Anterior cingulate cortex (tissue), 58 donors: ENCODE data around the gene UBASH3A.
A peak's percentile ranks its signal among the peaks of the same experiment; 100 is the strongest.

Source experiments
- DNase-seq, 58 donors: peaks; one replicate each; lab custom pipeline; 2025; lab: John Stamatoyannopoulos, UW

UBASH3A gene

DNA sequence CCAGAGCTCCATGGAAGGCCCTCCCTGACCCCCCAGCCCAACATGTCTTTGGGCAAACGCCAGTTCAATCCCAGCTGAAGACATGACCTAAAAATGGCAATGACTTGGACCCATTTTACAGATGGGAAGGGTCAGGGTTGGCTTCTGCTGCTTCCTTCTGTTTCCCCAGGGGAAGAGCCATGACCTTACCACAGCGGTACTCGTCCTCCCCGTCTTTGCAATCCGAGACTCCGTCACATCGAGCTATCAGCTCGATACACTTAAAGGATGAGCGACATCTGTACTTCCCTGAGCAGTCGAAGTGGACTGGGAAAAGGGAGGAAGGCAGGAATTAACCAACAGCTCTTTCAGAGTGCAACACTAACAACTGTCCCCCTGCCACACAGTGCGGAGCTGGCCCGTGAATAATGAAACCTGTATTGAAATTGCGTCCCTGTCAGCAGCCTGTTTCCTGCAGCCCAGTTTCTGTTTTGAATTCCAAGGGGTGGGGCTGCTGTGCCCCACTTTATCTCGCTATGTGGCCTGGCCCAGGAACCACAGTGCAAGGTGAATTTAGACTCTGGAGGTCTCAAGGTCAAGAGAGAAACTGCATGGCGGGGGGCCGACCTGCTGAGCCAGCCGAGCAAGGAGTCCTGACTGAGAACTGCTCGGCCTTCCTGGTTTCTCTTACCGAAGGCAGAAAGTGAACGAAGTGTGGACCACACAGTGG lies 14.8 kb upstream of the UBASH3A start:
- DNase-seq = no peak

DNA sequence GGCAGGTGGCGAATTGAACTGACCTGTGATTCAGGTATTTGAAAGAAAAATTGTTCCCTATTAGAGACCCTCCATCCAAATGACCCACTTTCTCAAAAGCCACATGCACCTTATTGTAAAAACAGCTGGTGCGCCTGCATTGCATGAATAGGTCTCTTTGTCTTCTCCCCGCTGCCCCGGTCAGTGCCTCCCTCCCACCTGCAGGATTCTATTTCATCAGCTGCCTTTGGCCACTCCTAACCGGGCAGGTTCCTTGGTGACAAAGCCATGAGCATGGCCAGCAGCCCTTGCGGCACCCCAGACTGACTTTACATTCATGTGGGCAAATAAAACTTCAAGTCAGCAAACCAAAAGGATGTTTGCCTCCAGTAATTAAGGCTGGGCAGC lies 14.3 kb upstream of the UBASH3A start:
- no peak for DNase-seq

DNA sequence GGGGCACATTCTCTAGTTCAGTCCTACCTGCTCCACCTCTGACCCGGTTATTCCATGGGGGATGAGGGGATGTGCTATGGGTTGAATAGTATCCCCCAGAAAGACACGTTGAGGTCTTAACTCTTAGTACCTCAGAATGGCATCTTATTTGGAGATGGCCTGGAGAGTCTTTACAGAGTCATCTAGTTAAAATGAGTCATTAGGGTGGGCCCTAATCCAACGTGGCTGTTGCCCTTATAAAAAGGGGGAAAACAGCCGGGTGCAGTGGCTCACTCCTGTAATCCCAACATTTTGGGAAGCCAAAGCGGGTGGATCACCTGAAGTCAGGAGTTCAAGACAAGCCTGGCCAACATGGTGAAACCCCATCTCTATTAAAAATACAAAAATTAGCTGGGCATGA lies 13.5 kb upstream of the UBASH3A start:
- no peak for DNase-seq

DNA sequence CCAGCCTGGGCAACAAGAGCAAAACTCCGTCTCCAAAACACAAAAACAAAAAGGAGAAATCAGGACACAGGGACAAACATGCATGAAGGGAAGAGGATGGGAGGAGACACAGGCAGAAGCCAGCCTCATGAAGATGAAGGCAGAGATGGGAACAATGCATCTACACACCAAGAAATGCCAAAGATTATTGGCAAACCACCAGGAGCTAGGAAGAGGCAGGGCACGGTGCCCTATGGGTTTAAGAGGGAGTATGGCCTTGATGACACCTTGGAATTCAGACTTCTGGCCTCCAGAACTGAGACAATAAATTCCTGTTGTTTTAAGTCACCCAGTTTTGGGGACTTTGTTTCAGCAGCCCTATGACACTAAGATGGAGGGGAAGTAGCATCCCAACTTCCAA lies 13.0 kb upstream of the UBASH3A start:
- no peak for DNase-seq

DNA sequence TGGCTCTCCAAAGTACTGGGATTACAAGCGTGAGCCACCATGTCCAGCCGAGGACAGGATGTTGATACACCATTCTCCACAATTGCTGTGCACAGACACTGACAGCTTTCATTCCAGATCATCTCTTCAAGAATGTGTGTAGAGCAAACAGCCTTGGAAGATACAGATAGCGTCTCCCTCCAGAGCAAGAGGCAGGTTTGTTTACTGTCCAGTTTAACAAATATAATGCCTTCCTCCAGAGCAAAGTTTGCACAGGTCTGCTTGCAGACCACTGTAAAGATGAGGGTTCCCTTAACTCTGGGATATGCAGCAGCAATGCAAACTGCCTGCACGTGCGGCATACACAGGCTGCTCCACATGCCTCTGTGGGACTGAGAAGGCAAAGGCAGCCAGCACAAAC lies 12.4 kb upstream of the UBASH3A start:
- DNase-seq = no peak

DNA sequence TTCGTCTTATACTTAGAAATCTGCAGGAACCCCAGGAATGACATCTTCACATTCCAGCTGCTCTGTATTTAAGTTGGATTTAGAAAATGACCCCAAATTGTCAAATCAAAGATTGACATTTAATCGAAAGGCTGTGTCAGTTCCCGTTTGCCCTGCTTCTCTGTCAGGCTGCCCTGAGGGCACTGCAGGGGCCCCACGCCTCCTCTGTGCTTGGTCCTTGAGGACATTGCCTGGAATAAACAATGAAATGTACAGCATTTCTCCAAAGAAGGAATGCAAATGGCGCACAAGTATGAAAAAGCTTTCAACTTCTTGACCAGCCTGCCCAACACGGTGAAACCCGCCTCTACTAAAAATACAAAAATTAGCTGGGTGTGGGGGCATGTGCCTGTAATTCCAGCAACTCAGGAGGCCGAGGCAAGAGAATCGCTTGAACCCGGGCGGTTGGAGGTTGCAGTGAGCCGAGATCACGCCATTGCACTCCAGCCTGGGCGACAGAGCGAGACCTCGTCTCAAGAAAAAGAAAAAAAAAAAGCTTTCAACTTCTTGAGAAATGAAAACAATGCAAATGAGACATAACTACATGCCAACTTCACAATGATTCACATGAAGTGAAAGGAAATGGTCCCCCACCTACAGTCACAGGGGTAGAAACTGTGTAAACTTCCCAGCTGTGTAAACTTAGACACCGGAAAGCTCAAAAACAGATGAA lies 10.8 kb upstream of the UBASH3A start:
- DNase-seq = no peak

DNA sequence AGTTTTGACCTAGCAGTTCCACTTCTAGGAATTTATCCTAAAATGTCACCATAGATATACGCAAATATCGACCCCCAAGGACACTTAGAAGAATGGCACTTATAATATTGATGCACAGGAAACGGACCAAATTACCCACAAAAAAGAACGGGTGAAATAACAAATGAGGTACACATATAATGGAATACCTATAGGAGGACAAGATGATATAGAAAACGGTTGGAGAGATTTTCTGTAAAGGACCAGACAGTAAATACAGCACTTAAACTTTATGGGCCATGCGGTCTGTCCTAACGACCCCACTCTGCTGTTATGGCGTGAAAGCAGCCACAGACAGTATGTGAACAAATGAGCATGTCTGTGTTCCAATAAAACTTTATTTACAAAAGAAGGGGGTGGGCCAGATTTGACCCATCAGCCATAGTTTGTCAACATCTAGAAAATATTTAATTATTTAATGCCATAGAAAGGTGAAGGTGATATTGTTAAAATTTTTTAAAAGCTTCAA lies 10.2 kb upstream of the UBASH3A start:
- DNase-seq = no peak

DNA sequence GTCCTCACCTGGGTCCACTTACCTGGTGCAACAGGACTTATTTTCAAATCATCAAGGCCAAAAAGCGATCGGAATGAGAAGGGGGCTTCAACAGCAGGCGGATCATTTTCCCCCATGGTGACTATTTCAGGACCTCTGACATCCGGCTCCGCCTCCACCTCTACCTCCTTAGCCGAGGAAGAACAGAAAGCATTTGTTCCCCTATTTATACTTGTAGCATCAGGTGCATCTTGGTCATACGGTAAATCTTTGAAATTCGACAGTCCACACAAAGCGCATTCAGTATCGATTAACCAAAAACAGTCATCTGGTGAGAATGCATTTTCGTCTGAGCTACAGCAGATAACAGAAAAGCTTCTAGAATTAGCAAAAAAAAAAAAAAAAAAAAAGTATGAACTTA lies 8.4 kb upstream of the UBASH3A start:
- no peak for DNase-seq

DNA sequence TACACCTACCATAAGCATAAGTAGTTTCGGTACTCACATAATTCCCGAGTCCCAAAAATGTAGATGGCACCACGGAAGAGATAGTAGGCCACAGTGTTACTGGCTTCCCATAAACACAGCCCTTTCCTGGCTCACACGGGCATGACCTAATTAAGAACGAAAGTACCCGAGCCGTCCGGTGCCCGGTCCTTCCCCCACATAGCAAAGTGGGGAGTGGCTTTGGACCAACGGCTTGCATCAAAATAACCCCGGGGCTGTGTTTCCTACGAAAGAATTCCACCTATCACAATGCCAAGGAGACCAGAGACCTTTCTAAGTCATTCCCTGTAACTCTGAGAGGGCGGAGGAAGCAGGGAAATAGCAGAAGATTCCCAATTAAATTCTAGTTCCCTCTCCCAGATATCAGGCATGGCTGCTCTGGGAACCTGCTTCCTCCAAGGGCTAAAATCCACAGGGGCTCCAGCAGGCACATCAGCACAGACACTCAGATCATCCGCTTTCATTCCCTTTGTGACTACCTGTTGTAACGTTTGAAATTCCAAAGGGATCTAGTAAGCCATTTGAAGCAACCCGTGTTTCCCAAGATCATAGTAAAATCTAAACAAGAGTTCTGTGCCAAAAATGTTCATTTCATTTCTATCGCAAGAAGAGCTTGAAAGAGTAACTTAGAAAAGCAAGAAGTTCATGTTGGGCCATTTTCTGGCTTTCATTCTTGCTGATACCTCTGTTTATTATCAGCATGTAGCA lies 7.6 kb upstream of the UBASH3A start, which contains the start of gene TMPRSS3:
TMPRSS3 (minus strand) TSS at position 148 of the 747 bp plus-strand sequence. CDS start 635 bp downstream, outside the sequence.
- peak in 1 of 58 donors; percentile 17 for DNase-seq

DNA sequence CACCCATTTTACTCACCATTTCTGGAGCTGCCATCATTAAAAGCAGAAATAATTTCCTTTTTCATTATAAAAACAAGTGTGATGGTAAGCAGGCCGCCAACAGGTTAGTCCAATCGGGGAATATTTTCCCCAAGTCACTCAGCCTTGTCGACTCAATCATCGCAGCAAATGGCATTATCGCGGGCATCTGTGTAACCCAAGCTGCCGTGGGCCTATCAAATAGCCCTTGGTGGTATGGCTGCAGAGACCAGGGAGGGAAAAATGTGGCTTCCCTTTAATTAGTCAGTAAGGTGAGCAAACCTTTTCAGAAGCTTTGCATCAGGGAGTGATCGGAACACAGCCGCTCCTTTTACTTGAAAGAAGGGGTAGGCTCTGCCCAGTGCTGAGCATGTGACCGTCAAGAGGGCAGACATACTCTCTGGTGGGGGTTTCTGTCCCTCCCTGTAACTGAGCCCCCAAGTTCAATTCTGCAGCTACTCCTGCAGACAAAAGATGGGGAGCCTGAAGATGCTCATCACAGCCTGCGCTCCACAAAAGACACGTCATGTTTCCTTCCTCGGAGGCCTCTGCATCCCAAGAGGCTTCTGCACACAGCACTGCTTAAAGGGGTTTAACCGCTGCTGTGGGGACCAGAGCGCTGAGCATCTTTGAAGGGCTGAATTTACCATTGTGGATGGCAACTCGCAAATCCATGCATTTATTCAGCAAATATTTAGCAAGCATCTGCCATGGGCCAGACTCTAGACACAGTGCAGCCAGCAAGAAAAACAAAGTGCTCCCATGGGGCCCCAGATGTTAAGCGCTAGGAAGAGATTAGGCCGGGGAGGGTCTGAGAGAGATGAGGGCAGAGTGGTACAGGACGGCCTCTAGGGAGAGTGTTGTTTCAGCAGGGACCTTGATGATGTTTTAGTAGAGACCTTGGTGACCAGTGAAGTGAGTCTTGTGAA lies 6.6 kb upstream of the UBASH3A start:
- no peak for DNase-seq

DNA sequence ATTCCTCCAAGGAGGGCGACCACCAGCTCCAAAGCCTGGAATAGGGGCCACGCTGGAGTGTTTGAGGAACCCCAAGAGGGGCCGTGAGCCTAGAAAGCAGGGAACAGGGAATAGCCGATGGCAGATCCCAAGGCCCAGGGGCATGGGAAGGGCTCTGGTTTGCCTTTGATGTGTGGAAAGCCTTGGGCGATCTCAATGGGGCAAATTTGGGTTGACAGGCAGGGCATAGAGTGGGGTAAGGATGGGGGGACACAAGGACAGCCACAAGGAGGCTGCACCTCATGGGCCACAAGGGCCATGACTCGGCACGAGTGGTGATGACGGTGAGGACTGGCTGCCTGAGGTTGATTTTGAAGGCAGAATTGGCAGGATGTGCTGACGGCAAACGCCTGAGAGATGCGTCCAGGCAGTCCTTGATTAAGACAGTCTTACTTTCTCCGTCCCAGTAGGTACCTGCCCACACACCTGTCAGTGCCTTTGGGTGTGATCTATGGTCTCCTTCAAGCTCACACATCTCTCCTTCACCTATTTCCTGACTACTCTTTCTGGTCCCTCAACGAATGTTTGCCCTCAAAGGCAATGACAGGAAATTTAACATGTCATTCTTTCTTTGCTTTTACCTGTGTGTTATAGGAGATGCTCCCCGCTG lies 5.8 kb upstream of the UBASH3A start:
- DNase-seq = no peak

DNA sequence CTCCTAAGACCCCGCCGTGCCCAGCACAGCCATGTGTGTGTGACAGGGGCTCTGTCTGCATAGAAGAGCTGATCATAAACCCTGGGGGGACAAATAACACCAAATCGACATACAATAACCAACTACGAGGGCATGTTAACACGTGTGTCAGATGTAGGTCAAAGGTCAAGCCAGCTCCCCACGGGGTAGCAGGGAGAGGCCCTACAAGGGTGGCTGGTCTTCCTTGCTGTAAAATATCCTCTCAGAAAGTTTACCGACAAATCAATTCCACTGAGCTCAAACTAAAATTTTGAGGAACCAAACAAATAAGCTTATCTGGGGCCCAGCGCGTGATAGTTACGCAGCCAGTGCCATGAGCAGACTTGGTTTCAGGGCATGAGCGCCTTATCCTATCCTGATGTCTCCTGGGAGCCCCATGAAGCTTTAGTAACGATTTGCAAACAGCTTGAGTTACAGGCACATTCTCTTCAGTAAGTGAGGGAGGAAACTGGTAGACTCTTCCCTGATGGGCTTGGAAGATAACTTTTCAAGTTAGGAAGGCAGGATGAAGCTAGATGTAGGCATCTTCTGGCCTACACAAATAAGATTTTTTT lies 5.2 kb upstream of the UBASH3A start:
- no peak for DNase-seq

DNA sequence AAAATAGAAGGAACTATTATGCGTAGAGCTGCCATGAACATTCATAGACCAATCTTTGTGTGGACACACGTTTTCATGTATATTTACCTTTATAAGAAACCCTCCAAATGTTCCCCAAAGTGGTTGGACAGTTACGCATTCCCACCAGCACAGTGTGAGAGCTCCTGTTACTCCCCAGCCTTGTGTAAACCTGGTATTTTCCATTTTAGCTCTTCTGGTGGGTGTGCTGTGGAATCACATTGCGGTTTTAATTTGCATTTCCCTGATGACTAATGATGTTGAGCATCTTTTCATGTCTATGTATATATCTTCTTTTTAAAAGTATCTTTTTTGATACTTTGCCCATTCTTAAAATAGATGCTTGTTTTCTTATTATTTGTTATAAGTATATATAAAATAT lies 3.2 kb upstream of the UBASH3A start:
- DNase-seq = no peak

DNA sequence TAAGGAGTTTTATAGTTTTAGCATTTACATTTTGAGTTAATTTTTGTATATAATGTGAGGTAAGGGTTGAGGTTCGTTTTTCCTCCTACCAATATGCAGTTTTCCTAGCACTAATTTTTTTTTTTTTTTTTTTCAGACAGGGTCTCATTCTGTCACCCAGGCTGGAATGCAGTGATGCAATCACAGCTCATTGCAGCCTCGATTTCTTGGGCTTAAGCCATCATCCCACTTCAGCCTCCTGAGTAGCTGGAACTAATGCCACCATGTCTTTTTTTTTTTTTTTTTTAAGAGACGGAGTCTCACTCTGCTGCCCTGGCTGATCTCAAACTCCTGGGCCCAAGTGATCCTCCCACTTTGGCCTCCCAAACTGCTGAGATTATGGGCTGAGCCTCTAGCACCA lies 2.5 kb upstream of the UBASH3A start:
- DNase-seq = no peak

DNA sequence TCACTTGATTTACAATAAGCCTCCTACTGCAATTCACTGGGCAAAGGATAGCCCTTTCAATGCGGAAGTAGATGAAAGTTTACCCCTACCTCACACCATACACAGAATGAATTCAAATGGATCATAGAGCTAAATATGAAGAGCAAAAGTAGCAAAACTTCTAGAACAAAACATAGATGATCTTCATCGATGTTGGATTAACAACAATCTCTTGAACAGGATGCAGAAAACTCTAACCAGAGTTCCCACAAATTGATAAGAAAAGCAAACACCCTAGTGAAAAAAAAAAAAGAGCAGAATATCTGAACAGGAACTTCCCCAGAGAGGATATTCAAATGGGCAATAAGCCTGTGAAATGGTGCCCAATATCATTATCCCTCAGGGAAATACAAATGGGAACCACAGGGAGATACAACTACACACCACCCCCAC lies 1.9 kb upstream of the UBASH3A start:
- DNase-seq = no peak

DNA sequence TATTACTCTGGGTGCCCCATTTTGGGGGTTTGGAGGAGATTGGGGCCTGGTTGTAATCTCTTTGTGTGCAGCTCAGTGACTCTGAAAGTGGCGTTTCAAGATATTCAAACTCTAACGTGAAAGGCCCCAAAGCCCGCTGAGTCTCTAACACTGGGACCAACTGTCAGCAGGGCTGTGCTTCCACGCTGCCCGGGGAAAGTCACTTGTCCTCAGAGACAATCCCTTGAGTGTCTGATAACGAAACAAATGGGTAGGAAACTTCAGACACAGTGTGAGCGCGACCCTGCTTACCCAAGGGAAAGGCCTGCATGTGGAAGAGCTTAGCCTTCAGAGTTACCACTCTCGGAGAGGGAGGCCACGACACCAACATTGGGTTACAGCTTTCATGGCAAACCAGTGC lies 837 bp downstream of the UBASH3A start:
- no peak for DNase-seq

DNA sequence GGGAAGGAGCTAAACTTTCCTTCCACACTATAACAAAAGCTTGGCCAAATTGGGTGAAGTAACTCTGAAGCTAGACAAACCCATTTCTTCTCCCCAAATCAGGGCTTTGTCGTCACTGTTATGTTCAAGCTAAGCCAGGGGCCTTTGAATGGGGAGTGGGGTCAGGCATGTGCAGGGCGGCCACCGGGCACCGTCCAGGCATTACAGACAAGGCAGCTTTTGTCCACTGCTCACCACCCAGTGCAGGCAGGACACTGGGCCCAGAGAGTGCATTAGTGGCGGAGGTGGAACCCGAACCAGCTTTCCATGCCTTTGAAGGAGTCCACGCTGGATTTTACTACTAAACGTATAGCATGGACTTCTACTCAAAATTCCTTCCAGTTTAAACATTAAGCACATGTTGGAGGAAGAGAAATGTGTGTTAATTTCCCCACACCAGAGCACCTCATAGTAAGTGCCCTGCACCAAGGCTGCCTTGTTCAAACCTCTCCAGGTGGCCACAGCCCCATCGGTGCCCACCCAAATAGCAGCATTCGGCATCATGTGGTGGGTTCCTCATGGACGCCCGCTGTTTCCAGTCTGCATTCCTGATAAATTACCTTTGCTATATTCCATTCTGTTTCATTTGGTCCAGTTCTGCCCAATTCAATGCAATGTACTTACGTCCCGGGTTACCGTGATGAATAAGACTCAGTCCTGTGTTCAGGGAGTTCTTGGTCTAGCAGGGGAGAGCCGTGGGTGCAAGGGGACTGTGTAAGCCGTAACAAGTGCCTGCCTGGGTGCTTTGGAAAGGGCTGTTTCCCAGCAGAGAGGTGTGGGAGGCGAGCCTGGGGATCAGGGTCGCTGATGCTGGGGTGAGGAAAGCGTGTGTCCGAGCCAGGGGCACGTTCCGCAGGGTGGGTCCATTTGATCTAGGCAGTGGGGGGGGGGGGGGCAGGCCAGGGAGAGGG lies 1.6 kb downstream of the UBASH3A start:
- DNase-seq = no peak

DNA sequence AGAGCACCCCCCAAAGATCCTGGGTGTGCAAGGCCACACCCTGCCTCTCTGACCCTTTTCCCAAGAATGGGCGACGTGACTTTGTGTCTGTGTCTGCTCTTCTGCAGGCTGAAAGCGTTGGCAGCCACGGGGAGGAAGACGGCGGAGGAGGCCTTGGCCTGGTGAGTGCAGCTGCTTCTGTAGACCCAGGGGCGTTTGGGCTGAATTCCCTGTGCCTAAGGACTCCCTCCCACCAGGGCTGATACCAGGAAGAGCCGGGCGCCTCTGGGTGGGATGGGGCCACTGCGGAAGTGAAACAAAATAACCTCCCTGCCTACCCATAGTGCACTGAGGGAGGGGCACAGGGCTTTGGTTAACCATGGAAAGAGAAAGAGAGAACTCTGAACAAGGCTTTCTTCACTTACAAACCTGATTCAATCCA lies 2.5 kb downstream of the UBASH3A start:
- DNase-seq = no peak
